ENCODE measurements around the gene LPIN1.

LPIN1 gene, protein sequence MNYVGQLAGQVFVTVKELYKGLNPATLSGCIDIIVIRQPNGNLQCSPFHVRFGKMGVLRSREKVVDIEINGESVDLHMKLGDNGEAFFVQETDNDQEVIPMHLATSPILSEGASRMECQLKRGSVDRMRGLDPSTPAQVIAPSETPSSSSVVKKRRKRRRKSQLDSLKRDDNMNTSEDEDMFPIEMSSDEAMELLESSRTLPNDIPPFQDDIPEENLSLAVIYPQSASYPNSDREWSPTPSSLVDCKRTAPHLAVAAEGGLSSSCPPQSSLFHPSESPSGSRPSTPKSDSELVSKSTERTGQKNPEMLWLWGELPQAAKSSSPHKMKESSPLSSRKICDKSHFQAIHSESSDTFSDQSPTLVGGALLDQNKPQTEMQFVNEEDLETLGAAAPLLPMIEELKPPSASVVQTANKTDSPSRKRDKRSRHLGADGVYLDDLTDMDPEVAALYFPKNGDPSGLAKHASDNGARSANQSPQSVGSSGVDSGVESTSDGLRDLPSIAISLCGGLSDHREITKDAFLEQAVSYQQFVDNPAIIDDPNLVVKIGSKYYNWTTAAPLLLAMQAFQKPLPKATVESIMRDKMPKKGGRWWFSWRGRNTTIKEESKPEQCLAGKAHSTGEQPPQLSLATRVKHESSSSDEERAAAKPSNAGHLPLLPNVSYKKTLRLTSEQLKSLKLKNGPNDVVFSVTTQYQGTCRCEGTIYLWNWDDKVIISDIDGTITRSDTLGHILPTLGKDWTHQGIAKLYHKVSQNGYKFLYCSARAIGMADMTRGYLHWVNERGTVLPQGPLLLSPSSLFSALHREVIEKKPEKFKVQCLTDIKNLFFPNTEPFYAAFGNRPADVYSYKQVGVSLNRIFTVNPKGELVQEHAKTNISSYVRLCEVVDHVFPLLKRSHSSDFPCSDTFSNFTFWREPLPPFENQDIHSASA

DNA sequence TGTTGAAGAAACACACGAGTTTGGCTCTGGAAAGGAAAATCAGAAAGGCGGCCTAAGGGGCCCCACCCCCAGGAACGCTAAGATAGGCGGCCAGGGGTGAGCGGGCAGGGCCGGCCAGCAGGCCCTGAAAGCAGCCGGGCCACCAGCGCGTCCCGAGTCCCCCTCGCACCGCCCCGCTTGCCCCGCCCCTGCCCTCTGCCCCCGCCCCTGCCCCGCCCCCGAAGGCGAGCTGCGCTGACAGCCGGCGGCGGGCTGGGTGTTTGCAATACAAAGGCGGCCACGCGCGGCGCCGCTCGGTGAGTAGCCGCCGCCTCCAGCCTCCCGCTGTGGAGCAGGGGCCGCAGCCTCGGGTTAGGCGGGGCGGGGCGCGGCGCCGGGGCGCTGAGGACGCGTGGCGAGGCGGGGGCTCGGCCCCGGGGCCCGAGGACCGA lies at the start of gene LPIN1:
Gene LPIN1, plus strand, starts transcription at position 257 of the 431 bp plus-strand sequence. CDS start 18,910 bp downstream, outside the sequence.
- H3K4me3 ChIP-seq (ENCODE audit: low read length) = peak within 1 kb of the TSS; percentile 71
- H3K9ac ChIP-seq (ENCODE audit: low read depth, low read length) = peak within 1 kb of the TSS; percentile 72; the same call in 1 of the 2 replicates
- peaks cover 46% of the 10 kb centered on the region for H3K27me3 ChIP-seq (ENCODE audit: insufficient read depth, low read length)
- H3K9me3 ChIP-seq (ENCODE audit: insufficient read depth, low read depth, low read length) = no peaks in the 10 kb centered on the region
- H3K27ac ChIP-seq (ENCODE audit: low read length) = no peak within 1 kb of the TSS
- no peaks in the 10 kb centered on the region for H3K36me3 ChIP-seq (ENCODE audit: insufficient read depth, low read depth, low read length)
- H3K4me1 ChIP-seq (ENCODE audit: insufficient read depth, low read length) = peaks cover 36% of the 10 kb centered on the region; the same call in 1 of the 2 replicates

DNA sequence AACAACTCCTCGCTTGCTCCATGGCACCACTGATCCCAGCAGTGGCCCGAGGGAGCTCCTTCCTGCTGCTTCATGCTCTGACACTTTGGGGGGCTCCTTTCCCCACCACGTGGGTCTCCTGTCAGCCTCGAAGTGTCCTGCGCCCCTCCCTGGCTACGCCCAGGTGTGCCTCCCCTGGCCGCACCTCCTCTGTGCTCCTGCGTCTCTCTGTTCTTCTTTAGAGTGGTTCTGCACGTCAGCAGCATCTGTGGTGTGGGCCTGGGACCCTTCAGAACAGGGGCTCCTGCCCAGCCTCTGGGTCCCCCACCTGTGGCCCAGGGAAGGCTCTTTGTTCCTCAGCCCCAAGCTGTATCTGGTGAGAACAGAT lies 49.7 kb upstream of the LPIN1 start:
- no peak overlapping the region for H3K27ac ChIP-seq (ENCODE audit: low read length)

DNA sequence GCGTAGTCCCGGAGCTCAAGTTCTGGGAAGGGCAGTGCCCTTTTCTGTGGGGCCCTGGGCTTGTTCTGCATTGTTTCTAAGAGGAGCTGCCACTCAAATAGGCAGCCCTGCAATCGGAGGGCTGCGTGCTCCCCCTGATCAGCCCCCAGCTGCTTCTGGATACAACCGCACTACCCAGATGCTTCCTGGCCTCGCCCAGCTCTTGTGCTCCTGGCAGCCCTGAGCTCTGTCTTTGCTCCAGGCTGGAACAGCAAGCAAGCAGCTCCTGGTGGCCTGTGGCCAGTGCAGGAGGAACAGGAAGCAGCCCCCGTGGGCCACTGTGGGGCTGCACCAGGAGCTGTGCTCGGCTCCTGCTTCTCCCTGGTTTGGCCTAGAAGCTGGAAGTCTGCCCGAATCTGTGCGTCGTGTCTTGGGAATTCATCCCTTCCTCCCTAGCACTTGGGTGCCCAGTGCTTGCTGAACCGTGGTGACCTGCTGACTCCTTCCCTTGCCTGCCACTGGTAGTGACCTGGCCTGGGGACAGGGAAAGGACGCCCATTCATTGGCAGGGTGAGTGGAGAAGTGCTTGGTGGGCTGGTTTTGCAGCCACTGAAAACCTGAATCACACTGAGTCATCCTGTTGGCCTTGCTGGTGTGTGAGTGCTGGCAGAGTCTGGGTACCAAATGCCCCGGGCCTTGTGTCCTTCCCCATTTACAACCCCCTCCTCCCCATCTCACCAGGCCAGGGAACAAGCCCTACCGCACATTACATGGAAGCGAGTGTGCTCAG lies 49.1 kb upstream of the LPIN1 start:
- H3K27me3 ChIP-seq (ENCODE audit: insufficient read depth, low read length) = no peaks in the 10 kb centered on the region
- no peaks in the 10 kb centered on the region for H3K36me3 ChIP-seq (ENCODE audit: insufficient read depth, low read depth, low read length)
- no peak overlapping the region for H3K4me3 ChIP-seq (ENCODE audit: low read length)
- no peak overlapping the region for H3K9ac ChIP-seq (ENCODE audit: low read depth, low read length)
- no peaks in the 10 kb centered on the region for H3K4me1 ChIP-seq (ENCODE audit: insufficient read depth, low read length)
- no peaks in the 10 kb centered on the region for H3K9me3 ChIP-seq (ENCODE audit: insufficient read depth, low read depth, low read length)
- no peak overlapping the region for H3K27ac ChIP-seq (ENCODE audit: low read length)

More for the DNA sequence above, 49.7 kb upstream of the LPIN1 start:
- H3K9ac ChIP-seq (ENCODE audit: low read depth, low read length) = no peak overlapping the region
- H3K4me3 ChIP-seq (ENCODE audit: low read length) = no peak overlapping the region
- no peaks in the 10 kb centered on the region for H3K27me3 ChIP-seq (ENCODE audit: insufficient read depth, low read length)
- H3K4me1 ChIP-seq (ENCODE audit: insufficient read depth, low read length) = no peaks in the 10 kb centered on the region
- no peaks in the 10 kb centered on the region for H3K36me3 ChIP-seq (ENCODE audit: insufficient read depth, low read depth, low read length)
- no peaks in the 10 kb centered on the region for H3K9me3 ChIP-seq (ENCODE audit: insufficient read depth, low read depth, low read length)

DNA sequence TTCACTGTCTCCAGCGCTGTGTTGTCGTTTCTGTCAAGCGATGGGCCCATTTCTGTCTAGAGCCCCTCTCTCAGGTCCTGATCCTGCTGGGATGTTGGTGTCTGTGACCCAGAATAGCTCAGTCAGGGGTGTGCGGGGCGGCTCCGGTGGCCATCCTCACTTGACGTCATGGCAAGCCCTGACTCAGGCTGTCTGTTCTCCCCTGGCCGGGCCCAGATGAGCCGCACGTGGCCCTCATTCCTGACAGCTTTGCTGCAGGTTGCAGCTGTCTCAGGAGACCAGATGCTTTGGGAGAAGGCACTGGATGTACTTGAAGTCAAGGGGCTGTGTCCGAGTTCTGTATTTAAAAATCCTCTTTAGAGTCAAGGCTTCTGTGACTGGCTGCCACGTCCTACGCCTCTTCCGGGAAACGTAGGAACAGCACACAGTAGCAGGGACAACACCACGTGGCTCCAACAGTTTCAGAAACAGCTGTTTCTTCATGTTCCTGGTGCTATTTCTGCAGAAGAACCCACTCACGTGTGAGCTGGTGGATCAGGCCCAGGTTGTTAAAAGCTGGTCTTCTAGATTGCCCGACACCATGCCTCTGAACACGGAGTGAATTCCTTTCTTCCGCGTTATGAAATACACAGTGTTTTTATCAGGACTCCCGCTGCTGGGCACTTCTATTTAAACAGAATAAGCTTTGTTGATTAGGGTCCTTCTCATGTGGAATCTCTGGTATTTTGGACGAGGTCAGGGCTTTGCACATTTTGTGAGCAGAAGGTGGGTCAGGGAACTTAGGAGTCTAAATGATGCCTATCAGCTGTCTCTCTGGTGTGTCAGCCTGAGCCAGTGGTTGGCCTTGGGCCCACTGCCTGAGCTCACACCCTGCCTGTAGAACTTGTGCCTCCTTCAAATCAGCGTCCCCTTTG lies 48.2 kb upstream of the LPIN1 start:
- Histone ChIP-seq H3K27me3 (ENCODE audit: insufficient read depth, low read length) (no peaks in the 10 kb centered on the region), H3K9me3 (ENCODE audit: insufficient read depth, low read depth, low read length) (no peaks in the 10 kb centered on the region), H3K4me3 (ENCODE audit: low read length) (no peak overlapping the region), H3K27ac (ENCODE audit: low read length) (no peak overlapping the region), H3K36me3 (ENCODE audit: insufficient read depth, low read depth, low read length) (no peaks in the 10 kb centered on the region), H3K9ac (ENCODE audit: low read depth, low read length) (no peak overlapping the region), H3K4me1 (ENCODE audit: insufficient read depth, low read length) (no peaks in the 10 kb centered on the region)

DNA sequence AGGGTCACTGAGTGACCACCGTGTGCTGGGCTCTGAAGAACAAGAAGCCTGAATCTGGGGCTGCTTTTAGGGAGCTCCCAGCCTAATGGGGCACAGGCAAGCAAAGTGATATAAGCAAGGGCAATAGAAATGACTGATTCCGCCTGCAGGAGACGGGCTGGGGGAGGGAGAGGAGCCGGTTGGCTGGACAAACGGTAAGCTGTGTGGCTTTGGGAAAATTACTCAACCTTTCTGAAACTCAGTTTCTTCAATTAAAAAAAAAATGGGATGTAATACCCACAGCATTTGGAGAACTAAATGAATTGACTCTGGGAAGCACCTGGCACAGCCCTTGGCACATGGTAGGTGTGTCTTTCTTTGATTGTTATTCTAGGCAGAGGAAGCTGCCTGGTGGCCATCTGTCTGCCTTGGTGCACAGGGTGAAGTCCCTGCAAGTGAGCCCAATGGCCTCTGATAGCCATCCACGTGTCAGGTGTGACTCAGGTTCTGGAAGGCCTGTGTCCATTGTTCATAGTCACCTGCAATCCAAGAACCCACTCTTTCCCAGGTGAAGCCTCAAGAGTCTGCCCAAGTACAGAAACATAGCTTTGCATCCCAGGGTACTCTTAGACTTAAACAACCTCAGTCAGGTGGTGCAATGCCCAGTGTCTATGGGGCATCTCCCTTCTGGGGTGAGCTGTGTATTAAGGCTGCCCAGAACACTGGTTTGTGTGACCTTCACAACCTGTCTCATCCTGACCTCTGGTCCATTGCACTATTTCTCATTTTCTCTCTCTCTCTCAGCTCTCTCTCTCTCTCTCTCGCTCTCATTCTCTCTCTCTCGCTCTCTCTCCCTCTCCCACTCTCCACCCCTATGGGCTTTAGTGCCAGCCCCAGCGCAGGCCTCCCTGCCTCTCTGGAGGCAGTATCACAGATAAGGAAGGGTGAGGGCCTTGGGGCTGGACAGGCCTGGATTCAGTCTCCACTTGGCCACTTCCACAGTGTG lies 46.5 kb upstream of the LPIN1 start:
- no peaks in the 10 kb centered on the region for H3K36me3 ChIP-seq (ENCODE audit: insufficient read depth, low read depth, low read length)
- H3K4me1 ChIP-seq (ENCODE audit: insufficient read depth, low read length) = no peaks in the 10 kb centered on the region
- H3K9ac ChIP-seq (ENCODE audit: low read depth, low read length) = no peak overlapping the region
- H3K27me3 ChIP-seq (ENCODE audit: insufficient read depth, low read length) = no peaks in the 10 kb centered on the region
- no peak overlapping the region for H3K4me3 ChIP-seq (ENCODE audit: low read length)
- H3K27ac ChIP-seq (ENCODE audit: low read length) = no peak overlapping the region
- no peaks in the 10 kb centered on the region for H3K9me3 ChIP-seq (ENCODE audit: insufficient read depth, low read depth, low read length)

DNA sequence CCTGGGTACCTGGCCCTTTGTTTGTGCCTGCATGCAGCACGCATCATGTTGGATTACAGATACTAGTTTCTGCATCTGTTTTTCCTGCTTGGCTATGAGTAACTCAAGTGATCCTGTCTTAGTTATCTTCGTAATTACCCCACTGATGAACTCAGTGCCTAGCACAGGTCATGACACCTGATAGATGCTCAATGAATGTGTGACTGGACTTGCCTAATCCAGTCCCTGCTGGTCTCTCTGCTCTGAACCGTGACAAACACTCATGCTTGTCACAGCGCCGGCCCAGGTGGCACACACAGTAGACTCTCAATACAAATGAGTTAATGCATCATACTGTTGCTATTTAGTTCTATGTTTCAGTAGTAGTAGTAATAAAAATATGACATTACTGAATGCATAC lies 45.2 kb upstream of the LPIN1 start:
- no peak overlapping the region for H3K9ac ChIP-seq (ENCODE audit: low read depth, low read length)
- H3K4me3 ChIP-seq (ENCODE audit: low read length) = no peak overlapping the region
- no peaks in the 10 kb centered on the region for H3K27me3 ChIP-seq (ENCODE audit: insufficient read depth, low read length)
- no peaks in the 10 kb centered on the region for H3K36me3 ChIP-seq (ENCODE audit: insufficient read depth, low read depth, low read length)
- no peaks in the 10 kb centered on the region for H3K4me1 ChIP-seq (ENCODE audit: insufficient read depth, low read length)
- H3K9me3 ChIP-seq (ENCODE audit: insufficient read depth, low read depth, low read length) = no peaks in the 10 kb centered on the region
- no peak overlapping the region for H3K27ac ChIP-seq (ENCODE audit: low read length)

- Histone ChIP-seq H3K27me3 (ENCODE audit: insufficient read depth, low read length) (no peaks in the 10 kb centered on the region), H3K4me1 (ENCODE audit: insufficient read depth, low read length) (no peaks in the 10 kb centered on the region), H3K4me3 (ENCODE audit: low read length) (no peak overlapping the region), H3K9me3 (ENCODE audit: insufficient read depth, low read depth, low read length) (no peaks in the 10 kb centered on the region), H3K27ac (ENCODE audit: low read length) (no peak overlapping the region), H3K36me3 (ENCODE audit: insufficient read depth, low read depth, low read length) (no peaks in the 10 kb centered on the region), H3K9ac (ENCODE audit: low read depth, low read length) (no peak overlapping the region)
Observed at GRCh38 chr2:11701751-11702301, 44.6 kb upstream of the LPIN1 start.

DNA sequence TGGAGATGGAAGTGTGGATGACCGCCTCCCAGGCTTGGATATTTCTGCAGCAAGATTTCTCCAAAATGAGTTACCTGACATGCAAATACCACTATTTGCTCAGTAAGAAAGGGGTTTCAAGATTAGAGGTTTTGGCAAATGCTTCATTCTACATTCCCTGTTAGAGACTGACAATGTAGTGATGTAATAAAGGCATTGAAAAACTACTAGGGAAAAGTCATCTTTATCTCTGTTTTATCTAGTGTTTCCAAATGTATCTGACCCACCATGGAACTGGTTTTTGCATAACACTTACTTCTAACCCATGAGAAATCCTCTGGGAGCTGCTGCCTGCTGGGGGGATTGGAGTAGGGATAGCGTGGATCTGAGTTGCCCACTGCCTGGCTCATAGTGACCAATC lies 43.5 kb upstream of the LPIN1 start:
- Histone ChIP-seq H3K4me1 (ENCODE audit: insufficient read depth, low read length) (no peaks in the 10 kb centered on the region), H3K9ac (ENCODE audit: low read depth, low read length) (no peak overlapping the region), H3K36me3 (ENCODE audit: insufficient read depth, low read depth, low read length) (no peaks in the 10 kb centered on the region)

GRCh38 chr2:11703700-11704099 lies 42.7 kb upstream of the LPIN1 start:
- H3K4me1 ChIP-seq (ENCODE audit: insufficient read depth, low read length) = no peaks in the 10 kb centered on the region
- H3K27me3 ChIP-seq (ENCODE audit: insufficient read depth, low read length) = no peaks in the 10 kb centered on the region
- H3K4me3 ChIP-seq (ENCODE audit: low read length) = no peak overlapping the region
- no peak overlapping the region for H3K27ac ChIP-seq (ENCODE audit: low read length)
- no peaks in the 10 kb centered on the region for H3K9me3 ChIP-seq (ENCODE audit: insufficient read depth, low read depth, low read length)
- H3K36me3 ChIP-seq (ENCODE audit: insufficient read depth, low read depth, low read length) = no peaks in the 10 kb centered on the region
- H3K9ac ChIP-seq (ENCODE audit: low read depth, low read length) = no peak overlapping the region

More for the DNA sequence above, 43.5 kb upstream of the LPIN1 start:
- Histone ChIP-seq H3K27ac (ENCODE audit: low read length) (no peak overlapping the region), H3K9me3 (ENCODE audit: insufficient read depth, low read depth, low read length) (no peaks in the 10 kb centered on the region), H3K27me3 (ENCODE audit: insufficient read depth, low read length) (no peaks in the 10 kb centered on the region), H3K4me3 (ENCODE audit: low read length) (no peak overlapping the region)

DNA sequence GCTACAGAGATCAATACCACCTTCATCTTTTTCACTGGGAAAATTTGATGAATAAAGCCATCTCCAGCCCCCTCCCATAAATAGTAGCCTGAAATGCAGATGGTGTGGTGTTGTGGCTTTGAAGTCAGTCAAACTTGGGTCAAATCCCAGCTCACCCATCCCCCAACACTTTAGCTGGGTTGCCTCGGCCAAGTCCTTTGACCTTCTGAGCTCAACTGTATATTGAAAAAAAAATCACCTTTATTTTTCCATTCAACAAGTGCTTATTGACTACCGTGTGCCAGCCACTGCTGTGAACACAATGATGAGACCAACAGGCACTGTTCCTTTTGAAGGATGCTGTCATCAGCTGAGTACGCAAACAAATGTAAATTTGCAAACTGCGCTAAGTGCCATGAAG lies 41.4 kb upstream of the LPIN1 start:
- H3K27me3 ChIP-seq (ENCODE audit: insufficient read depth, low read length) = no peaks in the 10 kb centered on the region
- H3K4me1 ChIP-seq (ENCODE audit: insufficient read depth, low read length) = no peaks in the 10 kb centered on the region
- no peaks in the 10 kb centered on the region for H3K36me3 ChIP-seq (ENCODE audit: insufficient read depth, low read depth, low read length)
- no peak overlapping the region for H3K9ac ChIP-seq (ENCODE audit: low read depth, low read length)
- H3K27ac ChIP-seq (ENCODE audit: low read length) = no peak overlapping the region
- no peak overlapping the region for H3K4me3 ChIP-seq (ENCODE audit: low read length)
- H3K9me3 ChIP-seq (ENCODE audit: insufficient read depth, low read depth, low read length) = no peaks in the 10 kb centered on the region
